SK-N-MC (cell line): Measurements from ENCODE around the gene MTCL1.

Experiments used
- DNase-seq: peaks from one replicate; pipeline ENCODE4 v3.0.0-alpha.2; 2011; ENCODE audit warnings: low read depth, low spot score
- H3K27ac ChIP-seq: fragments of 200-600 bp; sonication (generic); 2 replicates; pipeline ENCODE4 v1.5.1; 2016; ENCODE audit warnings: mixed run types
- H3K36me3 ChIP-seq: fragments of 200-600 bp; sonication (generic); 2 replicates; pipeline ENCODE4 v1.6.1; 2017; ENCODE audit warnings: antibody characterized with exemption, low read length, mixed read lengths; ENCODE audit not compliant: insufficient read depth
- H3K4me3 ChIP-seq: fragments of 200-600 bp; sonication (generic); 2 replicates; pipeline ENCODE4 v1.5.1; 2016
- H3K9ac ChIP-seq: fragments of 200-600 bp; sonication (generic); 2 replicates; pipeline ENCODE4 v1.8.0; 2017; ENCODE audit warnings: mixed run types, mixed read lengths; ENCODE audit not compliant: insufficient read length
- H3K9me3 ChIP-seq: fragments of 200-600 bp; sonication (generic); 2 replicates; pipeline ENCODE4 v1.6.1; 2017; ENCODE audit warnings: low read depth, mild to moderate bottlenecking, antibody characterized with exemption, low read length, moderate library complexity, mixed read lengths
- EZH2 ChIP-seq: fragments of 200-600 bp; sonication (generic); IDR thresholded peaks from one replicate; pipeline ENCODE4 v1.6.1; 2017; ENCODE audit warnings: antibody characterized with exemption
- FOXP2 ChIP-seq: optimal IDR thresholded peaks from 2 replicates; pipeline ENCODE3; 2011; ENCODE audit warnings: mild to moderate bottlenecking, moderate library complexity; ENCODE audit not compliant: insufficient read depth; ENCODE audit errors: extremely low read length, control extremely low read depth
- POLR2AphosphoS5 ChIP-seq: IDR thresholded peaks from 2 replicates; pipeline ENCODE4 v1.6.1; 2012; ENCODE audit warnings: mild to moderate bottlenecking, low read depth, low read length, borderline replicate concordance

The MTCL1 gene

GRCh38 chr18:8857806-8858205 is 152.4 kb downstream of the MTCL1 start:
- no peak for DNase-seq
- no peak overlapping the region for H3K27ac ChIP-seq
- H3K9me3 ChIP-seq: no peaks in the 10 kb centered on the region
- H3K36me3 ChIP-seq: no peaks in the 10 kb centered on the region
- no peak overlapping the region for H3K9ac ChIP-seq
- H3K4me3 ChIP-seq: no peak overlapping the region
- TF ChIP-seq FOXP2 (no peak), POLR2AphosphoS5 (no peak), EZH2 (no peak)

- no peak for TF ChIP-seq POLR2AphosphoS5
- no peak for TF ChIP-seq EZH2
- TF ChIP-seq FOXP2: no peak
- Histone ChIP-seq H3K9me3 (no peaks in the 10 kb centered on the region), H3K27ac (no peak overlapping the region), H3K4me3 (no peak overlapping the region), H3K36me3 (no peaks in the 10 kb centered on the region), H3K9ac (no peak overlapping the region)
- DNase-seq: no peak
Measured at GRCh38 chr18:8858888-8859511, 153.6 kb downstream of the MTCL1 start.

GRCh38 chr18:8860845-8861642 is 155.7 kb downstream of the MTCL1 start:
- no peak overlapping the region for H3K27ac ChIP-seq
- H3K36me3 ChIP-seq: no peaks in the 10 kb centered on the region
- H3K9ac ChIP-seq: no peak overlapping the region
- TF ChIP-seq POLR2AphosphoS5 (no peak), FOXP2 (no peak), EZH2 (no peak)
- H3K9me3 ChIP-seq: no peaks in the 10 kb centered on the region
- no peak for DNase-seq
- no peak overlapping the region for H3K4me3 ChIP-seq

GRCh38 chr18:8863427-8863826 is 158.1 kb downstream of the MTCL1 start:
- Histone ChIP-seq H3K27ac (no peak overlapping the region), H3K4me3 (no peak overlapping the region), H3K9ac (no peak overlapping the region), H3K36me3 (no peaks in the 10 kb centered on the region), H3K9me3 (no peaks in the 10 kb centered on the region)
- TF ChIP-seq FOXP2 (no peak), POLR2AphosphoS5 (no peak), EZH2 (no peak)
- DNase-seq: no peak

- TF ChIP-seq EZH2 (no peak), FOXP2 (no peak), POLR2AphosphoS5 (no peak)
- Histone ChIP-seq H3K9ac (no peak overlapping the region), H3K27ac (no peak overlapping the region), H3K9me3 (no peaks in the 10 kb centered on the region), H3K36me3 (no peaks in the 10 kb centered on the region), H3K4me3 (no peak overlapping the region)
- DNase-seq: no peak
Measured at GRCh38 chr18:8865934-8866333, 160.6 kb downstream of the MTCL1 start.

GRCh38 chr18:8866679-8867078 is 161.3 kb downstream of the MTCL1 start:
- H3K9ac ChIP-seq: no peak overlapping the region
- no peak for DNase-seq
- H3K4me3 ChIP-seq: no peak overlapping the region
- H3K27ac ChIP-seq: no peak overlapping the region
- TF ChIP-seq EZH2 (no peak), FOXP2 (no peak), POLR2AphosphoS5 (no peak)
- no peaks in the 10 kb centered on the region for H3K36me3 ChIP-seq
- H3K9me3 ChIP-seq: no peaks in the 10 kb centered on the region

- Histone ChIP-seq H3K9me3 (no peaks in the 10 kb centered on the region), H3K9ac (no peak overlapping the region), H3K27ac (no peak overlapping the region), H3K36me3 (no peaks in the 10 kb centered on the region), H3K4me3 (no peak overlapping the region)
- no peak for DNase-seq
- no peak for TF ChIP-seq EZH2
- TF ChIP-seq FOXP2: no peak
- no peak for TF ChIP-seq POLR2AphosphoS5
Measured at GRCh38 chr18:8868276-8868675, 162.9 kb downstream of the MTCL1 start.

GRCh38 chr18:8868779-8869415 is 163.5 kb downstream of the MTCL1 start:
- Histone ChIP-seq H3K27ac (no peak overlapping the region), H3K9ac (no peak overlapping the region), H3K4me3 (no peak overlapping the region), H3K36me3 (no peaks in the 10 kb centered on the region), H3K9me3 (no peaks in the 10 kb centered on the region)
- TF ChIP-seq POLR2AphosphoS5: no peak
- no peak for TF ChIP-seq FOXP2
- TF ChIP-seq EZH2: no peak
- no peak for DNase-seq
